GM13977 (cell line): Measurements from ENCODE around the gene CD1C.

Source experiments
- DNase-seq: peaks from one replicate; pipeline ENCODE4 v3.0.0; 2012; ENCODE audit warnings: low spot score
- CTCF ChIP-seq: IDR thresholded peaks from 2 replicates; pipeline ENCODE4 v1.5.1; 2012; ENCODE audit warnings: mild to moderate bottlenecking, control low read depth; ENCODE audit not compliant: insufficient read depth; ENCODE audit errors: extremely low read depth, missing control alignments
- in situ Hi-C: fragments of 300-500 bp; cut with MboI; formaldehyde crosslinking; loops from one replicate; pipeline ENCODE4 v1.12.0; 2022; ENCODE audit warnings: low sequenced_read_pairs, low pct_unique_long_range_greater_than_20kb, mixed read lengths, inconsistent platforms; ENCODE audit not compliant: unreplicated experiment

Gene CD1C

DNA sequence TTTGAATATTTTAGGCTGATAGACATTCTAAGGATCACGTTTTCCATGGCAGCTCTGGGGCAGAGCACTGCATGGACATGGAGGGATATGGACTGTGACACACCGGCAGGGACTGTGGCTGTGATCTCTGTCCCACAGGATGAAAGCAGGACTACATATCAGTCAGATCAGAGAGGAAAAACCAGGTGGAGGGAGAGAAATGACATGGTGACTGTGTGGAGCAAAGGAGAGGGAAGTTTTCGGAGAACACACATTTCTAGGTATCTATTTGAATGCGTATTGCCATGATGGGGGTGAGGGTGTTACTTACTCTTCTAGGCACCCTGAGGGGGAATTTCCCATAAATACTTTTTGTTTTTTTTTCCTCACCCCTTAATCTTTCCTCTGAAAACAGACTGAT, 3.2 kb upstream of the CD1C start:
- TF ChIP-seq CTCF, result no peak
- DNase-seq, result no peak
- in situ Hi-C loops, result no loop called here

DNA sequence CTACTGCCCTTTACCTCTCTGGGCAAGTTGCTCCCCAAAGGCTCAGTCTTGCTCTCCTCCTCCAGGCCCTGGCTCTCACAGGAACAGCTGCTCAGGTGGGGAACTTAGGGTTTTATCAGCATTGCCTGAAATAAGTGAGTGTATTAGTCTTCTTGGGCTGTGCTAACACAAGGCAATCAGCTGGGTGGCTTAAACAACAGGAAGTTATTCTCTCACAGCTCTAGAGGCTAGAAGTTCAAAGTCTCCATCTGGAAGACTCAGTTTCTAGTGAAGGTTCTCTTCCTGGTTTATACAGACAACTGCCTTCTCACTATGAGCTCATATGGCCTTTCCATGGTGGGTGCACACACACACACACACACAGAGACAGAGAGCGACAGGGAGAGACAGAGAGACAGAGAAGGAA, 2.8 kb upstream of the CD1C start:
- in situ Hi-C loops, result no loop called here
- no peak for TF ChIP-seq CTCF
- DNase-seq, result no peak

- no peak for DNase-seq
- in situ Hi-C loops, result no loop called here
- no peak for TF ChIP-seq CTCF
These were observed 660 bp downstream of the CD1C start for GRCh38 chr1:158290321-158290844.

DNA sequence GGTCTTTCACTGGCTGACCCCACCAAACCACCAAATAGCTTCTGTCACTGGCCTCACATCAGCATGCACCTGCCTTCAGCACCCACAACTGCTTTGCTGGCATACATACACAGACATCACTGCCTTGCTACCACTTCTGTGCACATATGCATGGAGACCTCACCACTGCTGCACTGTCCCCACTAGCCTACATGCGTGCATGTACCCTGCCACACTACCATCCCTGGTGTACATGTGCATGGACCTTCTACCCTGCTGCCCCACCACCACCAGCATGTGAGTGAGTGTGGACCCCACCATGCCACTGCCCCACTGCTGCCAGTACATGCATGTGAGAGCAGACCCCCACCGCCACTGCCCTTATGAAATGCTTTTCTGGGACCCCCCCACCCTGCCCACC, 6.1 kb downstream of the CD1C start:
- DNase-seq, result no peak
- in situ Hi-C loops, result no loop called here
- TF ChIP-seq CTCF, result no peak

- in situ Hi-C loops, result no loop called here
- TF ChIP-seq CTCF, result no peak
- no peak for DNase-seq
These were observed 20.9 kb downstream of the CD1C start for GRCh38 chr1:158310623-158311022.

- TF ChIP-seq CTCF, result no peak
- no peak for DNase-seq
- in situ Hi-C loops, result no loop called here
These were observed 21.3 kb downstream of the CD1C start for GRCh38 chr1:158311066-158311465.

- no peak for TF ChIP-seq CTCF
- in situ Hi-C loops, result no loop called here
- DNase-seq, result no peak
These were observed 34.1 kb downstream of the CD1C start for GRCh38 chr1:158323866-158324265.
